Common myeloid progenitor, CD34-positive (primary cell): ENCODE measurements around the gene HSF5.
A peak's percentile ranks its signal among the peaks of the same experiment; 100 is the strongest.

ENCODE experiments used
- CTCF ChIA-PET: fragments of 350-600 bp; sonication (Branson Sonifier 250); formaldehyde crosslinking; loops from one replicate; lab custom pipeline; 2021; ENCODE audit warnings: antibody characterized with exemption; lab: Charles Lee
- POLR2A ChIA-PET: fragments of 350-600 bp; sonication (Branson Sonifier 250); formaldehyde crosslinking; loops from one replicate; lab custom pipeline; 2021; ENCODE audit warnings: antibody characterized with exemption; lab: Charles Lee
- DNase-seq, 3 donors: peaks; one replicate each; pipeline versions ENCODE4 v3.0.0 to v3.0.0-alpha.2; 2013
- H3K27ac ChIP-seq, 2 experiments: 1 replicate in 1 of 2; 2 replicates in 1 of 2; pipeline ENCODE4 v1.7.0; 2013; ENCODE audit warnings: inconsistent platforms in 2 of 2, low read length in 2 of 2, mild to moderate bottlenecking in 2 of 2, low read depth in 1 of 2, moderate library complexity in 1 of 2; ENCODE audit not compliant: severe bottlenecking in 2 of 2, insufficient read depth in 1 of 2, poor library complexity in 1 of 2
- H3K27me3 ChIP-seq, 5 experiments: replicated peaks in 2 of 5; 1 replicate in 3 of 5; 2 replicates in 2 of 5; pipeline versions ENCODE4 v1.6.1 to v1.7.0; 2013; ENCODE audit warnings: low read length in 4 of 5, mild to moderate bottlenecking in 2 of 5, moderate library complexity in 2 of 5, inconsistent platforms in 1 of 5; ENCODE audit not compliant: insufficient read depth in 5 of 5, control insufficient read depth in 4 of 5
- H3K36me3 ChIP-seq, 4 experiments: 1 replicate in 2 of 4; 2 replicates in 2 of 4; pipeline versions ENCODE4 v1.6.1 to v1.7.0; 2013; ENCODE audit warnings: low read length in 3 of 4, control low read depth in 1 of 4, mild to moderate bottlenecking in 1 of 4; ENCODE audit not compliant: control insufficient read depth in 4 of 4, insufficient read depth in 4 of 4
- H3K4me1 ChIP-seq, 4 experiments: 1 replicate in 3 of 4; 2 replicates in 1 of 4; pipeline versions ENCODE4 v1.6.1 to v1.7.1; 2013; ENCODE audit warnings: low read length in 3 of 4, mild to moderate bottlenecking in 3 of 4, control low read depth in 1 of 4, inconsistent platforms in 1 of 4, moderate library complexity in 1 of 4; ENCODE audit not compliant: control insufficient read depth in 4 of 4, insufficient read depth in 4 of 4; ENCODE audit errors: control extremely low read depth in 1 of 4
- H3K4me3 ChIP-seq, 7 experiments: 1 replicate in 4 of 7; 2 replicates in 3 of 7; pipeline versions ENCODE4 v1.5.1 to v1.7.0; 2013; ENCODE audit warnings: mild to moderate bottlenecking in 7 of 7, low read length in 6 of 7, moderate library complexity in 6 of 7, inconsistent platforms in 2 of 7, low read depth in 2 of 7, control low read depth in 1 of 7; ENCODE audit not compliant: insufficient read depth in 4 of 7, control insufficient read depth in 1 of 7; ENCODE audit errors: extremely low read depth in 1 of 7
- H3K9me3 ChIP-seq, 5 experiments: 1 replicate in 4 of 5; 2 replicates in 1 of 5; pipeline versions ENCODE4 v1.6.1 to v1.7.1; 2013; ENCODE audit warnings: low read length in 4 of 5, mild to moderate bottlenecking in 2 of 5, inconsistent platforms in 1 of 5, low read depth in 1 of 5, moderate library complexity in 1 of 5; ENCODE audit not compliant: control insufficient read depth in 4 of 5, insufficient read depth in 2 of 5; ENCODE audit errors: control extremely low read depth in 1 of 5
- WGBS: methylation state at CpG from one replicate; pipeline ENCODE4 v1.1.5; 2013; ENCODE audit not compliant: insufficient coverage; 5-methylcytosine and 5-hydroxymethylcytosine counted together

Gene HSF5

GRCh38 chr17:58528443-58528842, 40.2 kb upstream of the HSF5 start:
- POLR2A ChIA-PET, result interaction anchor here (1.0 kb wide), 1 partner anchor 10 kb away, joined by 3 read pairs; no protein-coding TSS in a partner anchor
- Histone ChIP-seq H3K27me3 (peaks cover 0 to 38% (median 17%) of the 10 kb centered on the region in 5 experiments), H3K36me3 (no peaks in the 10 kb centered on the region), H3K9me3 (no peaks in the 10 kb centered on the region), H3K4me1 (peaks cover 0 to 18% (median 15%) of the 10 kb centered on the region in 4 experiments), H3K27ac (no peak overlapping the region), H3K4me3 (no peak overlapping the region)
- CTCF ChIA-PET, result interaction anchor here (1.1 to 2.3 kb wide), 7 partner anchors 9 to 103 kb away, joined by 3 to 10 read pairs (median 5); no protein-coding TSS in a partner anchor
- DNase-seq, result no peak
- WGBS, result 42% methylated on average over 3 of the region's 3 CpGs

GRCh38 chr17:58527949-58528348, 39.7 kb upstream of the HSF5 start:
- Histone ChIP-seq H3K4me1 (peaks cover 0 to 18% (median 15%) of the 10 kb centered on the region in 4 experiments), H3K27ac (no peak overlapping the region), H3K9me3 (no peaks in the 10 kb centered on the region), H3K36me3 (no peaks in the 10 kb centered on the region), H3K27me3 (peaks cover 0 to 33% (median 17%) of the 10 kb centered on the region in 5 experiments), H3K4me3 (no peak overlapping the region)
- DNase-seq, result peak in 1 of 3 donors; percentile 22
- WGBS, result 40% methylated on average over 3 of the region's 3 CpGs
- POLR2A ChIA-PET, result interaction anchor here (0.6 to 1.0 kb wide), 2 partner anchors 9 to 10 kb away, joined by 3 to 4 read pairs; no protein-coding TSS in a partner anchor
- CTCF ChIA-PET, result interaction anchor here (0.5 to 2.3 kb wide), 10 partner anchors 9 to 103 kb away, joined by 3 to 10 read pairs (median 4); a partner anchor contains a TSS

DNA sequence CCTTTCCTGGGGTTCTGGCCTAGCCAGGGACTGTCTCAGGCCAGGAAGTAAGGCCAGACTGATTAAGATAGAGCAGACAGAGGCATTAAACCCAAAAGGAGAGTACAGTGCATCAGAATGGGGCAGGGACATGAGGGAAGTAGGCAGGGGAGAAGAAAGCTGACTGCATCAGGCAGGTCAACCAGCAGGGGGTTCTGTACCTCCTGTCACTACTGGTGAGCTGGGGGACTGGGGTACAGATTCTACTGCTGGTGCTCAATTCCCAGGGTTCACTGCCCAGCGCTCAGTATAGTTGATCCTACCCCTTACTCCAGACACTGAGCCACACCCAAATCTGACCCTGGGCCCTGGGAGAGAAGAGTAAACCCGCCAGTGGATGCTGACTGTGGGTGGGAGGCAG, 39.1 kb upstream of the HSF5 start:
- ChIA-PET POLR2A (interaction anchor here (0.6 kb wide), 1 partner anchor 9 kb away, joined by 4 read pairs; no protein-coding TSS in a partner anchor), CTCF (interaction anchor here (0.5 to 2.3 kb wide), 7 partner anchors 8 to 58 kb away, joined by 3 to 10 read pairs (median 3); a partner anchor contains a TSS)
- no peaks in the 10 kb centered on the region for H3K36me3 ChIP-seq
- peaks cover 0 to 26% (median 17%) of the 10 kb centered on the region in 5 experiments for H3K27me3 ChIP-seq
- peaks cover 0 to 18% (median 13%) of the 10 kb centered on the region in 4 experiments for H3K4me1 ChIP-seq
- H3K9me3 ChIP-seq, result no peaks in the 10 kb centered on the region
- H3K4me3 ChIP-seq, result no peak overlapping the region
- H3K27ac ChIP-seq, result no peak overlapping the region
- WGBS, result 80% methylated on average over 1 of the region's 2 CpGs
- DNase-seq, result peak in 2 of 3 donors; percentile 43 to 46

- Histone ChIP-seq H3K27ac (no peak overlapping the region), H3K4me1 (peaks cover 0 to 11% (median 3%) of the 10 kb centered on the region in 4 experiments), H3K9me3 (no peaks in the 10 kb centered on the region), H3K27me3 (peaks cover 0 to 10% (median 7%) of the 10 kb centered on the region in 5 experiments), H3K4me3 (no peak overlapping the region), H3K36me3 (no peaks in the 10 kb centered on the region)
- ChIA-PET CTCF (interaction anchor here (1.0 to 1.1 kb wide), 2 partner anchors 17 to 72 kb away, joined by 3 read pairs; no protein-coding TSS in a partner anchor), POLR2A (no interaction called here)
- 79% methylated on average over 3 of the region's 3 CpGs for WGBS
- no peak for DNase-seq
Measured at GRCh38 chr17:58525239-58525638, 37.0 kb upstream of the HSF5 start.

DNA sequence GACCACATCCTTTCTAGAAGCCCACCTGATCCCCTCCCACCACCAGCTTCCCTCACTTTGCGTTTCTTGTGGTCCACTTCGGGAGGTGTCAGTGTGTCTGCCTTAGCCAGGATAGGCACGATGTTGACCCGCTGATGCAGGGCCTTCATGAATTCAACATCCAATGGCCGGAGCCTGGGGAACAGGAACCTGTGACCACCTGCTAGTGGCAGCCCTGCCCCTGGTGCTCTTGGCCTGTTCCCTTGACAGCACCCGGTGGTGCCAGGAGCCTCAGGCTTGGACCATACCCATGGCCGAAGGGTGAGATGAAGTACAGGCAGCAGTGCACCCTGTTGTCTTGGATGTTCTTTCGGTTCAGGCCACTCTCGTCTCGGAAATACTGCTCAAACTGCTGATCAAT, 33.5 kb upstream of the HSF5 start:
- CTCF ChIA-PET, result interaction anchor here (1.2 to 1.6 kb wide), 3 partner anchors 41 to 190 kb away, joined by 3 read pairs; no protein-coding TSS in a partner anchor
- Histone ChIP-seq H3K4me3 (no peak overlapping the region), H3K9me3 (no peaks in the 10 kb centered on the region), H3K4me1 (peaks cover 6 to 19% (median 15%) of the 10 kb centered on the region in 4 experiments), H3K27ac (no peak overlapping the region), H3K27me3 (no peaks in the 10 kb centered on the region), H3K36me3 (no peaks in the 10 kb centered on the region)
- no peak for DNase-seq
- 94% methylated on average over 10 of the region's 10 CpGs for WGBS
- POLR2A ChIA-PET, result no interaction called here

DNA sequence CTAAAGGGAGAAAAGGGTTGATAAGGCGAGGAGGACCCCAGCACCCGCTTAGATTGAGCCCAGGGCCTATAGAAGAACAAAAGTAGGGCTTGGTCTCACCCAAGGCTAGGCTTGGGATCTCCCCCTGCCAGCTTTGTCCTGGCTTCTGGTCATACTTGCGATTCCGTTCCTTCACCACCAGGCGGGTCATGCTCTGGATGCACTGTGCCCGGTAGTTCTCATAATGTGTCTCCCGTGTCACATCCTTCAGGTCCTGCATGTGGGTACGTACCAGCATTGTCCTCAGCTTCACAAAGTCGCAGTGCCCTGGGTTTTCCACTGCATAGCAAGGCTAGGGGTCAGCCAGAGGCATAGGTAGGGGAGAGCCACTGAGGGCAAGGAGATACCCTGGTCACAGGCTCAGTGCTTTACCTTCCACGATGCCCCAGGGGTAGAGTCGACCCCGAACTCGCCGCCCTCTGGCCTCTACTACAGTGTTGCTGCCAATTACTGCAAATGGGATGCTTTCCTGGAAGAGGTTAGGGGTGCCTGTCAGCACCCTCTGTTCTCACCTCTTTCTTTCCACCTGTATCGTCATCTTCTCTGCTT, 32.7 kb upstream of the HSF5 start:
- Histone ChIP-seq H3K4me1 (peaks cover 9 to 19% (median 17%) of the 10 kb centered on the region in 4 experiments), H3K9me3 (no peaks in the 10 kb centered on the region), H3K27me3 (no peaks in the 10 kb centered on the region), H3K27ac (no peak overlapping the region), H3K36me3 (no peaks in the 10 kb centered on the region), H3K4me3 (no peak overlapping the region)
- ChIA-PET CTCF (interaction anchor here (0.6 to 1.8 kb wide), 7 partner anchors 9 to 485 kb away, joined by 3 to 8 read pairs (median 3); no protein-coding TSS in a partner anchor), POLR2A (interaction anchor here (1.1 kb wide), 2 partner anchors 110 to 138 kb away, joined by 3 to 4 read pairs; no protein-coding TSS in a partner anchor)
- 57% methylated on average over 12 of the region's 15 CpGs for WGBS
- DNase-seq, result peak in 2 of 3 donors; percentile 60 to 62
